Measurements from ENCODE around the gene PRUNE2. TPM values are rescaled to one million over a fixed set of nuclear protein-coding genes. Genes with fewer than 3 reads are reported as not detected.

PRUNE2 gene
- total and polyA plus RNA-seq, 9 of the 15 experiments (the other 6 are each of a cell fraction or from before 2014, with no cell fraction given), result 0.05 to 0.45 (median 0.18) TPM; not detected in 1

DNA sequence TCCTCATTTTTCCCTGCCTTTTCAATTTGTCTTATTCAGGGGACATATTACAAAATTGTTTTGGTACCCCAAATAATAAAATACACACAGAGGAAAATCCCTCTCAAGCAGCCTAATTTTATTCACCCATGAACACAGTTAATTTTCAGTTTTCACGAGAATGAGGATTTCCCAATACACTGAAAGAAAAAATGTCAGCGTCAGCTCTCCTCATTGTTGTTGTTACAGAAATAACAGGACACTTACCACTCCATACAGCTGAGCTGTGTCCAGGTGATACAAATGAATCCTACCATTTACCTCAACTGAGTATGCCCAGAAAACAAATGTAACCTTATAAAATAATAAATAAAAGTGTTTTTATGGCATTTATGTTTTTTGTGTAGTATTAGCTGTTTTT, 286.3 kb downstream of the PRUNE2 start (continued):
- TF ChIP-seq, protein P1, sequence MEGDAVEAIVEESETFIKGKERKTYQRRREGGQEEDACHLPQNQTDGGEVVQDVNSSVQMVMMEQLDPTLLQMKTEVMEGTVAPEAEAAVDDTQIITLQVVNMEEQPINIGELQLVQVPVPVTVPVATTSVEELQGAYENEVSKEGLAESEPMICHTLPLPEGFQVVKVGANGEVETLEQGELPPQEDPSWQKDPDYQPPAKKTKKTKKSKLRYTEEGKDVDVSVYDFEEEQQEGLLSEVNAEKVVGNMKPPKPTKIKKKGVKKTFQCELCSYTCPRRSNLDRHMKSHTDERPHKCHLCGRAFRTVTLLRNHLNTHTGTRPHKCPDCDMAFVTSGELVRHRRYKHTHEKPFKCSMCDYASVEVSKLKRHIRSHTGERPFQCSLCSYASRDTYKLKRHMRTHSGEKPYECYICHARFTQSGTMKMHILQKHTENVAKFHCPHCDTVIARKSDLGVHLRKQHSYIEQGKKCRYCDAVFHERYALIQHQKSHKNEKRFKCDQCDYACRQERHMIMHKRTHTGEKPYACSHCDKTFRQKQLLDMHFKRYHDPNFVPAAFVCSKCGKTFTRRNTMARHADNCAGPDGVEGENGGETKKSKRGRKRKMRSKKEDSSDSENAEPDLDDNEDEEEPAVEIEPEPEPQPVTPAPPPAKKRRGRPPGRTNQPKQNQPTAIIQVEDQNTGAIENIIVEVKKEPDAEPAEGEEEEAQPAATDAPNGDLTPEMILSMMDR (IDR thresholded peaks at IDR 0.05 in 2 of 3, conservative IDR thresholded peaks at IDR 0.05 in 1 of 3; ENCODE audit: insufficient read depth in 2 of 3, low read depth in 1 of 3, low read length in 3 of 3), result no peak

DNA sequence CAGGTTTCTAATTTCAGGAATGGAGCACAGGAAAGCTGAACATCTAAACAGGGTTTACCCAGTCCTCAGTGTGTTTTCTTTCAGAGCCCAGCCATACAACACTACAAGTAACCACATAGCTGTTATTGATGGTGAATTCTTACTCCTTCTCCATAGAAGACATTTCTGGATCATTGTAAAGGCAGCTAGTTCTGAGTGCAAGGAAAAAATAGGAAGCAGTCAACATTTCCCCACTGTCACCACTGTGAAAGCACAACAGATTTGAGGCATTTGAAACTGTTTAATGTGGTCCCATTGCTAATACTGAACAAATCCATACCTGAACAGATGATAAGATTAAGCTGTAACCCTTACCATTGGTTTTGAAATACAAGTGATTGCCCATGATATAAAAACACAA, 286.7 kb downstream of the PRUNE2 start:
- no peak for DNase-seq (ENCODE audit: extremely low read depth in 1 of 4, low spot score in 3 of 4)
- no peak for TF ChIP-seq ERF (CRISPR knock-in tag; IDR thresholded peaks at IDR 0.05)
- no peaks in the 10 kb centered on the region for H3K9me3 ChIP-seq (replicated peaks; ENCODE audit: control insufficient read depth, insufficient read depth, low read depth, low read length)
- intact Hi-C loops (cut with micrococcal nuclease), result no loop called here
- FAIRE-seq, result no peak
- no peak overlapping the region for H3K4me3 ChIP-seq
- CTCF ChIA-PET (ENCODE audit: low intra/inter-chr PET ratio), result no interaction called here
- no peaks in the 10 kb centered on the region for H3K27me3 ChIP-seq (ENCODE audit: control insufficient read depth in 2 of 2, insufficient read depth in 2 of 2, low read length in 2 of 2)
- H4K20me1 ChIP-seq (replicated peaks; ENCODE audit: control insufficient read depth, insufficient read depth, low read length), result no peaks in the 10 kb centered on the region
- in situ Hi-C loops (cut with MboI), result no loop called here
- POLR2A ChIA-PET, result no interaction called here
- no peak overlapping the region for H3K27ac ChIP-seq (ENCODE audit: extremely low read depth, low read depth, low read length)
- no peaks in the 10 kb centered on the region for H3K36me3 ChIP-seq (ENCODE audit: control insufficient read depth, insufficient read depth, low read length)
- ATAC-seq, result no peak
- no peak overlapping the region for H3K4me2 ChIP-seq (ENCODE audit: insufficient read depth, low read length)
- H2AFZ ChIP-seq (ENCODE audit: low read depth, low read length), result no peak overlapping the region
- H3K9ac ChIP-seq (ENCODE audit: insufficient read depth in 1 of 2, low read depth in 2 of 2, low read length in 2 of 2), result no peak overlapping the region
- no peaks in the 10 kb centered on the region for H3K79me2 ChIP-seq (ENCODE audit: control insufficient read depth, insufficient read depth, low read length)
- H3K9me1 ChIP-seq (ENCODE audit: control insufficient read depth, insufficient read depth, low read length), result no peaks in the 10 kb centered on the region
- no TSS peak for BruUV-seq (replicated peaks)
- no peaks in the 10 kb centered on the region; a peak in 1 of 5 replicates for H3K4me1 ChIP-seq (replicated peaks in 1 of 2; ENCODE audit: control insufficient read depth in 2 of 2, insufficient read depth in 2 of 2, low read length in 2 of 2)

DNA sequence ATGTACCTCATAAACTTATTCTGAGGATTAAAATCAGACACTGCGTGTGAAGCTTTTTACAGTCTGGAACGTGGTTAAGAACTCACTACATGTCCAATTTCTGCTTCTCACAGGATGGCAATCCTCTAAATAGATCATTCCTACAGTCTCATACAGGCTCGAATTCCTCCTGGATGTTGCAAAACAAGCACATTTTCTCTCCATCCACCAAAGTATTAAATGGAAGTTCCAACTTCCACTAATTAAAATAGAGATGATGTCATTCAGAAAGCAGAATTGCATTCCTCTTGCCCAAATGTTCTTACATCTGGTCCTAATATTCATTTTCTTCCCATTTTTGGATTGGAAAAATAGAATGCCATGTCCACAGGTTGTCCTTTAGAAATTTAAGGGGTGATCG, 287.2 kb downstream of the PRUNE2 start:
- no TSS peak for BruUV-seq (replicated peaks)
- TF ChIP-seq NCOA1 (IDR thresholded peaks at IDR 0.05; ENCODE audit: low read depth) (no peak), PCBP1 (IDR thresholded peaks at IDR 0.05; ENCODE audit: low read depth, low read length, poor library complexity, severe bottlenecking) (no peak), SRSF7 (optimal IDR thresholded peaks at IDR 0.05; ENCODE audit: low read depth, low read length) (no peak), ZNF79 (CRISPR knock-in tag; IDR thresholded peaks at IDR 0.05; ENCODE audit: low read depth) (no peak), EHMT2 (IDR thresholded peaks at IDR 0.05) (no peak), ZNF3 (CRISPR knock-in tag; IDR thresholded peaks at IDR 0.05) (no peak)
- TF ChIP-seq, protein P2, sequence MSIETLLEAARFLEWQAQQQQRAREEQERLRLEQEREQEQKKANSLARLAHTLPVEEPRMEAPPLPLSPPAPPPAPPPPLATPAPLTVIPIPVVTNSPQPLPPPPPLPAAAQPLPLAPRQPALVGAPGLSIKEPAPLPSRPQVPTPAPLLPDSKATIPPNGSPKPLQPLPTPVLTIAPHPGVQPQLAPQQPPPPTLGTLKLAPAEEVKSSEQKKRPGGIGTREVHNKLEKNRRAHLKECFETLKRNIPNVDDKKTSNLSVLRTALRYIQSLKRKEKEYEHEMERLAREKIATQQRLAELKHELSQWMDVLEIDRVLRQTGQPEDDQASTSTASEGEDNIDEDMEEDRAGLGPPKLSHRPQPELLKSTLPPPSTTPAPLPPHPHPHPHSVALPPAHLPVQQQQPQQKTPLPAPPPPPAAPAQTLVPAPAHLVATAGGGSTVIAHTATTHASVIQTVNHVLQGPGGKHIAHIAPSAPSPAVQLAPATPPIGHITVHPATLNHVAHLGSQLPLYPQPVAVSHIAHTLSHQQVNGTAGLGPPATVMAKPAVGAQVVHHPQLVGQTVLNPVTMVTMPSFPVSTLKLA (conservative IDR thresholded peaks at IDR 0.05), result no peak
- TF ChIP-seq, protein P3, sequence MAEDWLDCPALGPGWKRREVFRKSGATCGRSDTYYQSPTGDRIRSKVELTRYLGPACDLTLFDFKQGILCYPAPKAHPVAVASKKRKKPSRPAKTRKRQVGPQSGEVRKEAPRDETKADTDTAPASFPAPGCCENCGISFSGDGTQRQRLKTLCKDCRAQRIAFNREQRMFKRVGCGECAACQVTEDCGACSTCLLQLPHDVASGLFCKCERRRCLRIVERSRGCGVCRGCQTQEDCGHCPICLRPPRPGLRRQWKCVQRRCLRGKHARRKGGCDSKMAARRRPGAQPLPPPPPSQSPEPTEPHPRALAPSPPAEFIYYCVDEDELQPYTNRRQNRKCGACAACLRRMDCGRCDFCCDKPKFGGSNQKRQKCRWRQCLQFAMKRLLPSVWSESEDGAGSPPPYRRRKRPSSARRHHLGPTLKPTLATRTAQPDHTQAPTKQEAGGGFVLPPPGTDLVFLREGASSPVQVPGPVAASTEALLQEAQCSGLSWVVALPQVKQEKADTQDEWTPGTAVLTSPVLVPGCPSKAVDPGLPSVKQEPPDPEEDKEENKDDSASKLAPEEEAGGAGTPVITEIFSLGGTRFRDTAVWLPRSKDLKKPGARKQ (CRISPR knock-in tag; IDR thresholded peaks at IDR 0.05), result no peak

More for the DNA sequence above, 287.2 kb downstream of the PRUNE2 start:
- DNase-seq (ENCODE audit: extremely low read depth in 1 of 4, low spot score in 3 of 4) (no peak), ATAC-seq (no peak), FAIRE-seq (no peak)
- Histone ChIP-seq H3K9me1 (ENCODE audit: control insufficient read depth, insufficient read depth, low read length) (no peaks in the 10 kb centered on the region), H3K9ac (ENCODE audit: insufficient read depth in 1 of 2, low read depth in 2 of 2, low read length in 2 of 2) (no peak overlapping the region), H2AFZ (ENCODE audit: low read depth, low read length) (no peak overlapping the region), H3K4me3 (no peak overlapping the region), H4K20me1 (replicated peaks; ENCODE audit: control insufficient read depth, insufficient read depth, low read length) (no peaks in the 10 kb centered on the region), H3K4me2 (ENCODE audit: insufficient read depth, low read length) (no peak overlapping the region), H3K27me3 (ENCODE audit: control insufficient read depth in 2 of 2, insufficient read depth in 2 of 2, low read length in 2 of 2) (no peaks in the 10 kb centered on the region), H3K27ac (ENCODE audit: extremely low read depth, low read depth, low read length) (no peak overlapping the region), H3K4me1 (replicated peaks in 1 of 2; ENCODE audit: control insufficient read depth in 2 of 2, insufficient read depth in 2 of 2, low read length in 2 of 2) (no peaks in the 10 kb centered on the region; a peak in 1 of 5 replicates), H3K79me2 (ENCODE audit: control insufficient read depth, insufficient read depth, low read length) (no peaks in the 10 kb centered on the region), H3K36me3 (ENCODE audit: control insufficient read depth, insufficient read depth, low read length) (no peaks in the 10 kb centered on the region), H3K9me3 (replicated peaks; ENCODE audit: control insufficient read depth, insufficient read depth, low read depth, low read length) (no peaks in the 10 kb centered on the region)
- WGBS (ENCODE audit: insufficient coverage, low coverage, missing lambda C conversion rate), result 21% methylated on average over 4 of the region's 4 CpGs
- CTCF ChIA-PET (ENCODE audit: low intra/inter-chr PET ratio), result no interaction called here
- in situ Hi-C loops (cut with MboI), result no loop called here
- intact Hi-C loops (cut with micrococcal nuclease), result no loop called here
- POLR2A ChIA-PET, result no interaction called here

Data from K562 (cell line).